SK-N-MC (cell line): ENCODE results near the gene KMT2A.
"Not testable (repeated sequence)": the region's sequence is repeated elsewhere in the genome, so short reads cannot be mapped to it uniquely, and the experiment has no call there.

Experiments used
- DNase-seq: peaks from one replicate; pipeline ENCODE4 v3.0.0-alpha.2; 2011; ENCODE audit warnings: low read depth, low spot score
- H3K27ac ChIP-seq: fragments of 200-600 bp; sonication (generic); 2 replicates; pipeline ENCODE4 v1.5.1; 2016; ENCODE audit warnings: mixed run types
- H3K36me3 ChIP-seq: fragments of 200-600 bp; sonication (generic); 2 replicates; pipeline ENCODE4 v1.6.1; 2017; ENCODE audit warnings: antibody characterized with exemption, low read length, mixed read lengths; ENCODE audit not compliant: insufficient read depth
- H3K4me3 ChIP-seq: fragments of 200-600 bp; sonication (generic); 2 replicates; pipeline ENCODE4 v1.5.1; 2016
- H3K9ac ChIP-seq: fragments of 200-600 bp; sonication (generic); 2 replicates; pipeline ENCODE4 v1.8.0; 2017; ENCODE audit warnings: mixed run types, mixed read lengths; ENCODE audit not compliant: insufficient read length
- H3K9me3 ChIP-seq: fragments of 200-600 bp; sonication (generic); 2 replicates; pipeline ENCODE4 v1.6.1; 2017; ENCODE audit warnings: low read depth, mild to moderate bottlenecking, antibody characterized with exemption, low read length, moderate library complexity, mixed read lengths
- EZH2 ChIP-seq: fragments of 200-600 bp; sonication (generic); IDR thresholded peaks from one replicate; pipeline ENCODE4 v1.6.1; 2017; ENCODE audit warnings: antibody characterized with exemption
- FOXP2 ChIP-seq: optimal IDR thresholded peaks from 2 replicates; pipeline ENCODE3; 2011; ENCODE audit warnings: mild to moderate bottlenecking, moderate library complexity; ENCODE audit not compliant: insufficient read depth; ENCODE audit errors: extremely low read length, control extremely low read depth
- POLR2AphosphoS5 ChIP-seq: IDR thresholded peaks from 2 replicates; pipeline ENCODE4 v1.6.1; 2012; ENCODE audit warnings: mild to moderate bottlenecking, low read depth, low read length, borderline replicate concordance

Gene KMT2A

GRCh38 chr11:118410055-118410745, 26.1 kb upstream of the KMT2A start:
- Histone ChIP-seq H3K4me3 (no peak overlapping the region), H3K27ac (no peak overlapping the region), H3K36me3 (peaks cover 52% of the 10 kb centered on the region), H3K9me3 (no peaks in the 10 kb centered on the region), H3K9ac (no peak overlapping the region)
- DNase-seq: no peak
- TF ChIP-seq FOXP2: no peak
- TF ChIP-seq EZH2: no peak
- TF ChIP-seq POLR2AphosphoS5: no peak

DNA sequence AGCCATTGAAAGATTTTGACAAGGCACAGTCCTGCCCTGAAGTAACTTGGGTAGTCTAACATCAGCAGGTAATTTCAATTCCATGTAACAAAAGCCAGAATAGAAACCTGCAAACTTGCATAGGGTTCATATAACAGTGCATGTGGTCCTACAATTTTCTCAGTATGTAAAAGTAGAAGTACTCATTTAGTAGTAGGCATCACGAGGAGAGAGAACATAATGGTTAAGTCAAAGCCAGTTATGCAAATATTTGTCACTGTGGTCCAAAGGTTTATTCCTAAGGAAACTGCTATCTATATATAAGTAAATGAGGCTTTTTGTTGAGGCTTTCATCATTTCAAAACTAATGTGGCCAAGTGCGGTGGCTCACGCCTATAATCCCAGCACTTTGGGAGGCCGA, 24.8 kb upstream of the KMT2A start:
- Histone ChIP-seq H3K27ac (no peak overlapping the region), H3K9me3 (no peaks in the 10 kb centered on the region), H3K36me3 (peaks cover 39% of the 10 kb centered on the region), H3K4me3 (no peak overlapping the region), H3K9ac (no peak overlapping the region)
- no peak for DNase-seq
- TF ChIP-seq FOXP2: no peak
- TF ChIP-seq EZH2: no peak
- no peak for TF ChIP-seq POLR2AphosphoS5

DNA sequence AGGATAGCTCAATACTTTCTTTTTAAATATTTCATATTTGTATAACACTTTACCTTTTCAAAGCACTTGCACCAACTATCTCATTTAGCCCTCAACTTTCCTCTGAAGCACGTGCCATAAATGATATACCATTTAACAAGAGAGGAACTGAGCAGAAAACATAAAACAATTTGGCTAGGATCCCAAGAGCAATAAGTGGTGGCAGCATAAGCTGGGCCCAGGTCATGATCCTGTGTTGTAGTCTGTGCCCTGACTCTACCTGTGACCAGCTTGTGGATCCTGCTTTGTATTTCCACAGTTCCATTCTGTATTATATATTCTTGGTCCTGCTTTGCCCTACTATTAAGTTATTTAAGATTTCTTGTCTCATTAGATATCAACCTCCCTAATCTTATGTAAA, 23.4 kb upstream of the KMT2A start:
- H3K9ac ChIP-seq: no peak overlapping the region
- no peak for TF ChIP-seq FOXP2
- no peak for TF ChIP-seq EZH2
- no peak for TF ChIP-seq POLR2AphosphoS5
- no peaks in the 10 kb centered on the region for H3K9me3 ChIP-seq
- 0 out of 2 replicates have a peak overlapping the region, but pooled peaks have one; percentile 34 for H3K27ac ChIP-seq
- no peak overlapping the region for H3K4me3 ChIP-seq
- H3K36me3 ChIP-seq: peaks cover 26% of the 10 kb centered on the region
- no peak for DNase-seq

- H3K4me3 ChIP-seq: no peak overlapping the region
- DNase-seq: no peak
- TF ChIP-seq EZH2 (no peak), POLR2AphosphoS5 (no peak), FOXP2 (no peak)
- peak overlapping the region; percentile 14; the same call in 1 of the 2 replicates for H3K27ac ChIP-seq
- no peak overlapping the region for H3K9ac ChIP-seq
- no peaks in the 10 kb centered on the region for H3K9me3 ChIP-seq
- peaks cover 5% of the 10 kb centered on the region for H3K36me3 ChIP-seq
Measured at GRCh38 chr11:118415062-118415738, 21.1 kb upstream of the KMT2A start.

DNA sequence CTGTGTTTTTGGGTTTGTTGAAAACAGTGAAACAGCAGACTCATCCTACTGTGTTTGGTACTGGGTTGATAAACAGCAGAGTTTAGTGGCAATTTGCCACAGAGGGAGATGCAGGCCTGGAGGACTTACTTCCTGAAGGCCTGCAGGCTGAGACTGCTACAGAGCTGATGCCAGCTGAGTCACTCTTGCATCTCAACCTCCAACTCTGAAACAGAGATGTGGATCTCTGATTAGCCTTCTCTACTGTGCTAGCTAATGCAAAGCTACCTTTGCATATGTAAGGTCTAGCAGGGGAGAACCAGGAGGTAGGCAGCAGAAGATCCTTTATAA, 20.6 kb upstream of the KMT2A start:
- no peak for DNase-seq
- TF ChIP-seq FOXP2 (no peak), EZH2 (no peak), POLR2AphosphoS5 (no peak)

DNA sequence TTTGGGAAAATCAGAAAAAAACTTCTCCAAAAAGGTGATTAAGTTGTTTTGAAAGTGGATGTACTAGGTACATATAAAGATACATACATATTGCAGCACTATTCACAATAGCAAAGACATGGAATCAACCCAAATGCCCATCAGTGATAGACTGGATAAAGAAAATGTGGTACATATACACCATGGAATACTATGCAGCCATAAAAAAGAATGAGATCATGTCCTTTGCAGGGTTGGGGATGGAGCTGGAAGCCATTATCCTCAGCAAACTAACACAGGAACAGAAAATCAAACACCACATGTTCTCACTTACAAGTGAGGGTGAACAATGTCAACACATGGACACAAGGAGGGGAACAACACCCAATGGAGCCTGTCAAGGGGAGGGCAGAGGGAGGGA, 19.4 kb upstream of the KMT2A start:
- not testable (repeated sequence) for H3K9me3 ChIP-seq, H3K4me3 ChIP-seq, H3K27ac ChIP-seq, H3K36me3 ChIP-seq, DNase-seq, H3K9ac ChIP-seq

More for the DNA sequence above, 20.6 kb upstream of the KMT2A start:
- Histone ChIP-seq H3K27ac (peak overlapping the region; percentile 14; the same call in 1 of the 2 replicates), H3K4me3 (no peak overlapping the region), H3K9me3 (no peaks in the 10 kb centered on the region), H3K36me3 (no peaks in the 10 kb centered on the region; the same call in none of the 2 replicates), H3K9ac (no peak overlapping the region)

DNA sequence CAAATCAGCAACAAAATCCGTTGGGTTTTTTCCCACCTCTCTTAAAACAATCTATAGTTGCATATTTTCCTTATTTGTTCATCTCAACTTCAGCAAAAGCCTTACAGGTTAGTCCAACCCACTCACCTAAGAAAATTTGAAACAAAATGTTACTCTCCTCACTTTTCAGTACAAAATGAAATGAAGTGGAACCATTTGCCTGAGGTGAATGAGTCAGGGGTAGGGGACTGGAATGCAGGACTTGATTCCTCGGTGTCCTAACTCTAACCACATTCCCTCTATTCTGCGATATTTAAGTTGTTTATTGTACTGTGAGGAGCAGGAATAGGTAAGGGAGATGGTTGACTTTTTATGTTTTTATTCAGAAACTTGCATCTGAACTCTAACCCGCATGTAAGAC, 18.5 kb upstream of the KMT2A start:
- Histone ChIP-seq H3K4me3 (no peak overlapping the region), H3K27ac (no peak overlapping the region)
- no peak for DNase-seq

DNA sequence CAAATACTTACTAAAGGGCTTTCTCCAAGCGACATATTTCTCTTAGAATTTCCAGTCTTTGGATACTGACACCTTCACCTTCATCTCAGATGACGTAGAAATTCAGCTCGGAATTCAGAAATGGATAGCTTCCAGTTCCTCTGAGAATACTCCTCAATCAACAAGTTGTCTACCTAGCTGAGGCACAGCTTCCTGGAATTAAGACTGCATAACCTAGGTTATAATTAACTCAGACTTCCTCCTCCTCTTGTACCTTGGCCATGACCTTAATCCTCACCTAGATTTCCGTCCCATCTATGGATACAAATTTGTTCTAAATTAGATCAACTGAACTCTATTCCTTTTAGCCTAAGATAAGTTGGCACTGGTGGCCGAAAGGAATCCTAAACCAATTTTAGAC, 17.5 kb upstream of the KMT2A start:
- Histone ChIP-seq H3K36me3 (no peaks in the 10 kb centered on the region; the same call in none of the 2 replicates), H3K4me3 (no peak overlapping the region), H3K27ac (no peak overlapping the region), H3K9me3 (no peaks in the 10 kb centered on the region), H3K9ac (no peak overlapping the region)
- TF ChIP-seq EZH2: no peak
- TF ChIP-seq FOXP2: no peak
- no peak for TF ChIP-seq POLR2AphosphoS5
- DNase-seq: no peak

More for the DNA sequence above, 18.5 kb upstream of the KMT2A start:
- Histone ChIP-seq H3K9me3 (no peaks in the 10 kb centered on the region), H3K36me3 (no peaks in the 10 kb centered on the region; the same call in none of the 2 replicates), H3K9ac (no peak overlapping the region)
- TF ChIP-seq FOXP2 (no peak), EZH2 (no peak), POLR2AphosphoS5 (no peak)
